ENCODE measurements around the gene FSD1. TPM values are rescaled to one million over a fixed set of nuclear protein-coding genes. Genes with fewer than 3 reads are reported as not detected.
A peak's percentile ranks its signal among the peaks of the same experiment; 100 is the strongest.
"Not testable (repeated sequence)": the region's sequence is repeated elsewhere in the genome, so short reads cannot be mapped to it uniquely, and the experiment has no call there.

Gene FSD1
- polyA plus RNA-seq, 1 donor from 2014 or later: 0.58 TPM

DNA sequence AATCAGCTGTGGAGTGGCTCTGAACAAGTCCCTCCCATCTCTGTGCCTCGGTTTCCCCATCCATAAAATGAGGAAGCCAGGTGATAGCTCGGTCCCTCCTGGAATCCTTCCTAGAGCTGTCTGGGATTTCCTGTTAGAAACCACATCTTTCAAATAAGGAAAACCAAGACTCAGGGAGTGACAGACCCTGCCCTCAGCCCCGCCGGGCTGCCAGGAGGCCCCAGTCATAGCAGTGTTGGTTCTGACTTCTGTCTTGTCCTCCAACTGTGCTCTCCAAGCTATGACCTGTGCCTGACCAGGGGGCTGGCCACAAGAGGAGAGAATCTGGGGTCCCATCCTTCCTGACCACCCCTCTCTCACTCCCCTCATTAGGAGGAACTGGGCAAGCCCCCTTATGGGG lies 26.4 kb upstream of the FSD1 start:
- Mint-ChIP-seq H3K4me1 (no peaks in the 10 kb centered on the region), H3K9me3 (no peaks in the 10 kb centered on the region), H3K4me3 (no peak overlapping the region), H3K27me3 (peaks cover 26% of the 10 kb centered on the region), H3K36me3 (no peaks in the 10 kb centered on the region), H3K27ac (no peak overlapping the region)

GRCh38 chr19:4278419-4279266 lies 25.8 kb upstream of the FSD1 start, which contains the start of gene SHD:
Gene SHD (plus strand): TSS chr19:4279266. CDS start chr19:4280064, 798 bp downstream.
- Mint-ChIP-seq H3K9me3 (no peaks in the 10 kb centered on the region), H3K4me3 (peak within 1 kb of the TSS in 1 of 4 donors; percentile 12), H3K27me3 (peaks cover 26% of the 10 kb centered on the region), H3K36me3 (no peaks in the 10 kb centered on the region), H3K27ac (no peak within 1 kb of the TSS), H3K4me1 (no peaks in the 10 kb centered on the region)

DNA sequence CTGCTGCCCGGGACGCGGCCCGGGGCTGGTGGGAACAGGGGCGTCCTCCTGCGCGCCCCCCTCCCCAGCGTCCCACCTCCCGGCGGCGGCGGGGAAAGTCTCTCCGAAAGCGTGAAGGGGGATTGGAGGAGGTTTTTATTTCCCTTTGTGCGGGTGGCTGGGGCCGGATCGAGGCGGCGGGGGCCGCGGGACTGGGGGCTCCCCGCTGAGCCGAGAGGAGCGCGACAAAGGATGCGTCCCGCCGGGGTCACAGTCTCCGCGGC lies 25.2 kb upstream of the FSD1 start:
- Mint-ChIP-seq H3K27ac (no peak overlapping the region), H3K4me3 (no peak overlapping the region), H3K36me3 (no peaks in the 10 kb centered on the region), H3K9me3 (no peaks in the 10 kb centered on the region), H3K4me1 (no peaks in the 10 kb centered on the region), H3K27me3 (peaks cover 26% of the 10 kb centered on the region)

GRCh38 chr19:4279530-4280422 lies 24.6 kb upstream of the FSD1 start:
- Mint-ChIP-seq H3K27ac (no peak overlapping the region), H3K27me3 (peaks cover 30% of the 10 kb centered on the region), H3K4me3 (no peak overlapping the region), H3K9me3 (no peaks in the 10 kb centered on the region), H3K36me3 (no peaks in the 10 kb centered on the region), H3K4me1 (no peaks in the 10 kb centered on the region)

DNA sequence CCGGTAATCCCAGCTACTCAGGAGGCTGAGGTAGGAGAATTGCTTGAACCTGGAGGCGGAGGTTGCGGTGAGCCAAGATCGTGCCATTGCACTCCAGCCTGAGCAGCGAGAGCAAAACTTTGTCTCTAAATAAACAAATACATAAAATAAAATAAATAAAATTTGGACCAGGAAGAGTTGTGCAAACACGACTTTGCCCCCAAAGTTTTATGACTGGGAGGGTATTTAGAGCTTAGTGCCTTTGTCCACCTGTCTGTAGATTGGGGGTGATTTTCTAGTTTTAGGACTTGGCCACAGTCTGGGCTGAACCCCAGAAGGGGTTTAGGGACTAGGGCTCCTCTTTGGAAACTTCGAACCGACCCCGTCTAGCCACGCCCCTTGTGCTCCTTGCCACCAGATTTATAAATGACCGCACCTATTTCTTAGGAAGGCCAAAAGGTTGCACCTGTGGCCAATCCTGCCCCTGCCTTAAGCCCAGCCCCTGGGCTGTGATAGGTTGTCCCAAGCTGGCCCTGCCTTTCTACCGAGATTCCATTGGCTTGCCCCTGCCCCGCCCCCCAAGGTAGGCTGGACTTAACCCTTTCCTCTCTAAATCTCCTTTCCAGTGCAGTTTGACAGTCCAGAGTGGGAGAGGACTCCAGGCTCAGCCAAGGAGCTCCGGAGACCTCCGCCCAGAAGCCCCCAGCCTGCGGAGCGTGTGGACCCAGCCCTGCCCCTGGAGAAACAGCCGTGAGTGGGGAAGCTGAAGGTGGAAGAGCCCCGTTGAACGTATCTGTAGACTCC lies 20.0 kb upstream of the FSD1 start:
- Mint-ChIP-seq H3K36me3 (no peaks in the 10 kb centered on the region), H3K27ac (no peak overlapping the region), H3K27me3 (peaks cover 31% of the 10 kb centered on the region), H3K4me3 (no peak overlapping the region), H3K4me1 (no peaks in the 10 kb centered on the region), H3K9me3 (peaks cover 0 to 2% (median 0%) of the 10 kb centered on the region in 3 donors)

GRCh38 chr19:4284974-4285373 lies 19.4 kb upstream of the FSD1 start:
- Mint-ChIP-seq H3K36me3 (no peaks in the 10 kb centered on the region), H3K4me1 (no peaks in the 10 kb centered on the region), H3K27ac (no peak overlapping the region), H3K9me3 (peaks cover 0 to 2% (median 0%) of the 10 kb centered on the region in 3 donors), H3K27me3 (peaks cover 28% of the 10 kb centered on the region), H3K4me3 (no peak overlapping the region)

GRCh38 chr19:4286141-4286540 lies 18.3 kb upstream of the FSD1 start:
- not testable (repeated sequence) for H3K9me3 Mint-ChIP-seq, H3K36me3 Mint-ChIP-seq, H3K27ac Mint-ChIP-seq, H3K4me3 Mint-ChIP-seq, H3K4me1 Mint-ChIP-seq
- H3K27me3 Mint-ChIP-seq: peaks cover 19% of the 10 kb centered on the region

- Mint-ChIP-seq H3K36me3 (no peaks in the 10 kb centered on the region), H3K27ac (peak overlapping the region in 1 of 3 donors; percentile 19), H3K9me3 (peaks cover 0 to 2% (median 0%) of the 10 kb centered on the region in 3 donors), H3K4me1 (no peaks in the 10 kb centered on the region), H3K27me3 (peaks cover 12% of the 10 kb centered on the region), H3K4me3 (no peak overlapping the region)
Measured at GRCh38 chr19:4288091-4288777, 16.2 kb upstream of the FSD1 start.

DNA sequence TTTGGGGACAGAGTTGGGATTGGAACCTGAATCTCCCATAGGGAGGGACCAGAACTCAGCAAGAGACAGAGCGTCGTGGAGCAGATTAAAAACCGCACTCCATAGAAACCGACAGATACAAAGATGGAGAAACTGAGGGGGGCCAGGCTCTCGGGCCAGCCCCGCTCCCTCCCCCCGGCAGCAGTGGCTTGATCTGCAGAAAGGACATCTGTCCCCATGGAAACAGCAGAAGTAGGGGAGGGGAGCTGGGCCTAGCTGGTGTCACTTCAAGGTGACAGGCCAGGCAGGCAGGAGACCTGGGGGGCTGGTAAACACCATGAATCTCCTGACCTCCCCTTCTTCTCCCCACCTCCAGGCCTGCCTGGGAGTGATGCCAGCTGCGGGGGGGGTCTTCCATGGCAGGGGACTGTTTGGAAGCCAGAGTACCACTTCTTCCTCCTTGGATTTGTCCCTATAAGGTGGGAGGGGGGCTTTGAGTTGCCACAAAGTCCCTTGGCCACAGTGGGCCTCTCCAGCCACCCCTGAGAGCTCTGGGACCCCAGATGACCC lies 13.1 kb upstream of the FSD1 start:
- H3K4me3 Mint-ChIP-seq: no peak overlapping the region

DNA sequence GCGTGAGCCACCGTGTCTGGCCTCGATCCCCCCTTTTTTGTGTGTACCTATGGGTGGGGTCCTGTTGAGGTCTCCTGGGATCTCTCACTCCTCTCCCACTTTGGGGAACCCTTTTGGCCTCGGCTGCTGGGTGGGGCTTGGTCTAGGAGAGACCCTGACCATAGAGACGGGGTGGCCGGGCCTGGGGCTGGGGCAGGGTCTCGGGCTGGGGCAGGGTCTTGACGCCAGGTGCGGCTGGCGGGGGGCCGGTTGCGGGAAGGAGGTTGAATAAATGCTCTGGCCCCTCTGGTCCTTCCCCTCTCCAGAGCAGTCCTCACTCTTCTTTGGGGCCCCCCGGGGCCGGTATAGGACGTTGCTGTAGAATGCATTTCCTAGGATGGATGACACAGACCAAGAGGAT lies 11.9 kb upstream of the FSD1 start:
- H3K9me3 Mint-ChIP-seq: peaks cover 0 to 2% (median 0%) of the 10 kb centered on the region in 3 donors
- H3K4me3 Mint-ChIP-seq: no peak overlapping the region

More for the DNA sequence above, 13.1 kb upstream of the FSD1 start:
- Mint-ChIP-seq H3K36me3 (no peaks in the 10 kb centered on the region), H3K27ac (peak overlapping the region in 1 of 3 donors; percentile 76), H3K4me1 (no peaks in the 10 kb centered on the region), H3K9me3 (peaks cover 0 to 2% (median 0%) of the 10 kb centered on the region in 3 donors), H3K27me3 (peaks cover 8% of the 10 kb centered on the region)

GRCh38 chr19:4294389-4294788 lies 10.0 kb upstream of the FSD1 start:
- no peaks in the 10 kb centered on the region for H3K4me1 Mint-ChIP-seq
- no peak overlapping the region for H3K4me3 Mint-ChIP-seq
- peaks cover 5% of the 10 kb centered on the region for H3K27me3 Mint-ChIP-seq
- no peaks in the 10 kb centered on the region for H3K9me3 Mint-ChIP-seq
- H3K36me3 Mint-ChIP-seq: no peaks in the 10 kb centered on the region
- H3K27ac Mint-ChIP-seq: no peak overlapping the region

More for the DNA sequence above, 11.9 kb upstream of the FSD1 start:
- H3K27ac Mint-ChIP-seq: no peak overlapping the region
- H3K4me1 Mint-ChIP-seq: no peaks in the 10 kb centered on the region
- peaks cover 10% of the 10 kb centered on the region for H3K27me3 Mint-ChIP-seq
- H3K36me3 Mint-ChIP-seq: no peaks in the 10 kb centered on the region

GRCh38 chr19:4295972-4296771 lies 8.2 kb upstream of the FSD1 start:
- Mint-ChIP-seq H3K4me3 (no peak overlapping the region), H3K36me3 (no peaks in the 10 kb centered on the region), H3K27ac (no peak overlapping the region), H3K27me3 (peaks cover 8% of the 10 kb centered on the region), H3K9me3 (no peaks in the 10 kb centered on the region), H3K4me1 (no peaks in the 10 kb centered on the region)

DNA sequence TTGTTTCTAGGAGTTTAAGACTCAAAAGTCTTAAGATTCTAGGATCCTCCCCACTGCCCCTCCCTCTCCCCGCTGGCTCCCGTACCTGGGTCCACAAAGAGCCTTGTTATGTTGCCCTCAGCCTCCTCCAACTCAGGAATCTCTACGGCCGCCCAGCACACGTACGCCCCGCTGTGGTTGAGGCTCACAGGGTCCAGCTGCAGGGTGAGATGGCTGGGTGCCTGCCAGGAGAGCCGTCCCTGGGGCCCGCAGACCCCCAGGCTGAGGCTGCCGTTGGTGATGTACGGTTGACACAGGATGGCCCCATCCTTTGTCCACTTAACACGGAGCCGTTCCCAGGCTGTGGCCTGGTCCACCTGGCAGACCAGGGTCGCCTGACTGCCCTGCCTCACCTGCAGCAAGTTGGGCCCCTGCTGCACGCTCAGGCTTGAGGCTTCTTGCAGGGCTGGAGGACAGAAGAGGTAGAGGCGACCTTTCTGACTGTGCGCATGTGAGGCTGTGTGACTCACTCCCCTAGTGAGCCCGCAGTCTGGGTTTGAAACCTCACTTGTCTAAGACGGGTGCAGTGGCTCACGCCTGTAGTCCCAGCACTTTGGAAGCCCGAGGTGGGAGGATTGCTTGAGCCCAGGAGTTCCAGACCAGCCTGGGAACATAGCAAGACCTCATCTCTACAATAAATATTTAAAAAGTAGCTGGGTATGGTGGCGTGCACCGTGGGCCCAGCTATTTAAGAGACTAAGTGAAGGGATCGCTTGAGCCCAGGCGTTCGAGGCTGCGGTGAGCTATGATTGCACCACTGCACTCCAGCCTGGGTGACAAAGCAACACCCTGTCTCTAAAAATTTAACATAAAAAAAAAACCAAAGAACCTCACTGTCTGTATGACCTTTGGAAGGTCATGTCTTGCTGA lies 6.2 kb upstream of the FSD1 start:
- Mint-ChIP-seq H3K4me1 (no peaks in the 10 kb centered on the region), H3K27me3 (peaks cover 8% of the 10 kb centered on the region), H3K27ac (no peak overlapping the region), H3K36me3 (no peaks in the 10 kb centered on the region), H3K4me3 (no peak overlapping the region), H3K9me3 (no peaks in the 10 kb centered on the region)
